DOHH2 (cell line): ENCODE measurements around the gene PITX1.

Experiments used
- H3F3A ChIP-seq: fragments of 200-600 bp; sonication (generic), shearing (Covaris generic); 2 replicates; pipeline ENCODE4 v1.6.0; 2016; ENCODE audit warnings: antibody characterized with exemption, mild to moderate bottlenecking; ENCODE audit not compliant: control insufficient read depth, insufficient read depth
- H3K27ac ChIP-seq: fragments of 200-600 bp; sonication (generic); 2 replicates; pipeline ENCODE4 v1.5.1; 2014; ENCODE audit warnings: low read depth, mild to moderate bottlenecking, low read length, moderate library complexity
- H3K27me3 ChIP-seq: fragments of 200-600 bp; sonication (generic); 2 replicates; pipeline ENCODE4 v1.6.1; 2014; ENCODE audit warnings: mild to moderate bottlenecking, low read length, mixed read lengths; ENCODE audit not compliant: control insufficient read depth
- H3K36me3 ChIP-seq: fragments of 200-600 bp; sonication (generic); 2 replicates; pipeline ENCODE4 v1.6.1; 2014; ENCODE audit warnings: mild to moderate bottlenecking, low read length, moderate library complexity, mixed read lengths; ENCODE audit not compliant: control insufficient read depth
- H3K4me1 ChIP-seq: fragments of 200-600 bp; sonication (generic); 2 replicates; pipeline ENCODE4 v1.6.1; 2014; ENCODE audit warnings: mild to moderate bottlenecking, low read length, mixed read lengths; ENCODE audit not compliant: control insufficient read depth
- H3K4me2 ChIP-seq: fragments of 200-600 bp; sonication (generic); 2 replicates; pipeline ENCODE4 v1.6.0; 2014; ENCODE audit warnings: mild to moderate bottlenecking, low read length, moderate library complexity
- H3K4me3 ChIP-seq: fragments of 200-600 bp; sonication (generic); 2 replicates; pipeline ENCODE4 v1.5.1; 2014; ENCODE audit warnings: mild to moderate bottlenecking, low read length, mixed read lengths
- H3K79me2 ChIP-seq: fragments of 200-600 bp; sonication (generic); 2 replicates; pipeline ENCODE4 v1.6.1; 2014; ENCODE audit warnings: mild to moderate bottlenecking, low read length, mixed read lengths; ENCODE audit not compliant: control insufficient read depth
- H3K9me2 ChIP-seq: fragments of 200-600 bp; sonication (generic); replicated peaks from 2 replicates; pipeline ENCODE4 v1.6.1; 2014; ENCODE audit warnings: mild to moderate bottlenecking, low read length, mixed read lengths; ENCODE audit not compliant: control insufficient read depth
- H3K9me3 ChIP-seq: fragments of 200-600 bp; sonication (generic); 2 replicates; pipeline ENCODE4 v1.6.1; 2014; ENCODE audit warnings: antibody characterized with exemption, low read length, mixed read lengths; ENCODE audit not compliant: control insufficient read depth, insufficient read depth
- H4K20me1 ChIP-seq: fragments of 200-600 bp; sonication (generic); 2 replicates; pipeline ENCODE4 v1.6.0; 2014; ENCODE audit warnings: low read depth, mild to moderate bottlenecking, antibody characterized with exemption, low read length, moderate library complexity; ENCODE audit not compliant: control insufficient read depth, insufficient read depth
- CTCF ChIP-seq: fragments of 200-600 bp; sonication (generic); IDR thresholded peaks from one replicate; pipeline ENCODE4 v1.5.1; 2014; ENCODE audit warnings: antibody characterized with exemption, mild to moderate bottlenecking, low read depth, low read length; ENCODE audit not compliant: poor library complexity, severe bottlenecking
- EZH2phosphoT487 ChIP-seq: fragments of 200-600 bp; sonication (generic); IDR thresholded peaks from 2 replicates; pipeline ENCODE4 v1.6.1; 2017; ENCODE audit warnings: borderline replicate concordance, mild to moderate bottlenecking, antibody characterized with exemption, low read length, moderate library complexity, mixed read lengths

PITX1 gene

DNA sequence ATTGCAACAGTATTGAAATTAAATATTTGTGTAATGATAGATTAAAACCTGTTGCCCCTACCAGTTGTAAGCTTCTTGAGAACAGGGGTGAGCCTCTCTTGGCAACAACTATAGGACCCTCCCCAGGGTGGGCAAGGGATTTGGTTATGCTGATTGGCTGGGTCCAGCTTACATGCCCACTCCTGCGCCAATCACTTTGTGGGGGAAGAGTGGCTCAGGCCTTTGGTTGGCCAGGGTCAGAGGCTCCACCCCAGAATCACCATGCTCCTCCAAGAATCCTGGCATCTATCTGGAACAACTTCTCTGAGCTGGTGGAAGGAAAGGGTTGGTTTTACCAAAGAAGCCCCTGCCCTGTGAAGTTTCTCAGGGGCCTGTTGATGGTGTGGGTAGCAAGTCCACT lies 8.6 kb upstream of the PITX1 start:
- H3K27ac ChIP-seq = no peak overlapping the region
- no peaks in the 10 kb centered on the region for H3K27me3 ChIP-seq
- no peaks in the 10 kb centered on the region for H4K20me1 ChIP-seq
- H3K4me1 ChIP-seq = peaks cover 47% of the 10 kb centered on the region
- H3K9me3 ChIP-seq = no peaks in the 10 kb centered on the region
- peaks cover 6% of the 10 kb centered on the region for H3F3A ChIP-seq
- H3K36me3 ChIP-seq = no peaks in the 10 kb centered on the region
- H3K4me2 ChIP-seq = no peak overlapping the region
- TF ChIP-seq EZH2phosphoT487 (no peak), CTCF (no peak)
- H3K4me3 ChIP-seq = no peak overlapping the region
- H3K79me2 ChIP-seq = no peaks in the 10 kb centered on the region
- no peaks in the 10 kb centered on the region for H3K9me2 ChIP-seq

DNA sequence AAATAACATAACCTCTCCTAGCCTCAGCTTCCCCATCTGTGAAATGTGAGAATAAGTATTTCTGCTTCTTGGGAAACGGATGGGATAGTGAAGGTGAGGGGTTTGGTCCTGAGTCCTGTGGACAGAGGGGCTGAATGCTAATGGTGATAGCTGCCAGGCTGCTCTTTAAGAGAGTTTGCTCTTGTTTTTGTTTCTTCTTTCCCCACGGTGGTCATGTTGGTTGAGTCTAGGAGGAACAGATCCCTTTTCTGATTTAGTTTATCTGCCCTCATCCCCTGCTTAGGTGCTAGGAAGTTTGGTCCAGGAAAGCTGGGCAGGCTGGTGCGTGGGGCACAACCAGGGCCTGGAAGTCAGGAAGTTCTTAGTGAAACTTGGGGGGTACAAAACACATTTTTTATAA lies 7.7 kb upstream of the PITX1 start:
- Histone ChIP-seq H3K4me1 (peaks cover 40% of the 10 kb centered on the region), H3F3A (peaks cover 6% of the 10 kb centered on the region), H3K9me3 (no peaks in the 10 kb centered on the region), H3K9me2 (no peaks in the 10 kb centered on the region), H3K27me3 (no peaks in the 10 kb centered on the region), H4K20me1 (no peaks in the 10 kb centered on the region), H3K79me2 (no peaks in the 10 kb centered on the region), H3K27ac (no peak overlapping the region), H3K4me2 (no peak overlapping the region), H3K4me3 (no peak overlapping the region), H3K36me3 (no peaks in the 10 kb centered on the region)
- TF ChIP-seq EZH2phosphoT487 (no peak), CTCF (no peak)

- H3K9me2 ChIP-seq = no peaks in the 10 kb centered on the region
- no peaks in the 10 kb centered on the region for H3K79me2 ChIP-seq
- H3K27me3 ChIP-seq = no peaks in the 10 kb centered on the region
- no peak overlapping the region for H3K27ac ChIP-seq
- peaks cover 40% of the 10 kb centered on the region for H3K4me1 ChIP-seq
- peaks cover 6% of the 10 kb centered on the region for H3F3A ChIP-seq
- no peaks in the 10 kb centered on the region for H4K20me1 ChIP-seq
- H3K4me2 ChIP-seq = no peak overlapping the region
- no peak overlapping the region for H3K4me3 ChIP-seq
- no peaks in the 10 kb centered on the region for H3K9me3 ChIP-seq
- H3K36me3 ChIP-seq = no peaks in the 10 kb centered on the region
- TF ChIP-seq EZH2phosphoT487 (no peak), CTCF (no peak)
Observed at GRCh38 chr5:135041145-135041587, 7.1 kb upstream of the PITX1 start.
